ENCODE measurements around the gene SCLY. TPM values are rescaled to one million over a fixed set of nuclear protein-coding genes. Genes with fewer than 3 reads are reported as not detected.
"Not testable (repeated sequence)": the region's sequence is repeated elsewhere in the genome, so short reads cannot be mapped to it uniquely, and the experiment has no call there.

The SCLY gene
- total RNA-seq, 1 donor from 2014 or later: 109 TPM

DNA sequence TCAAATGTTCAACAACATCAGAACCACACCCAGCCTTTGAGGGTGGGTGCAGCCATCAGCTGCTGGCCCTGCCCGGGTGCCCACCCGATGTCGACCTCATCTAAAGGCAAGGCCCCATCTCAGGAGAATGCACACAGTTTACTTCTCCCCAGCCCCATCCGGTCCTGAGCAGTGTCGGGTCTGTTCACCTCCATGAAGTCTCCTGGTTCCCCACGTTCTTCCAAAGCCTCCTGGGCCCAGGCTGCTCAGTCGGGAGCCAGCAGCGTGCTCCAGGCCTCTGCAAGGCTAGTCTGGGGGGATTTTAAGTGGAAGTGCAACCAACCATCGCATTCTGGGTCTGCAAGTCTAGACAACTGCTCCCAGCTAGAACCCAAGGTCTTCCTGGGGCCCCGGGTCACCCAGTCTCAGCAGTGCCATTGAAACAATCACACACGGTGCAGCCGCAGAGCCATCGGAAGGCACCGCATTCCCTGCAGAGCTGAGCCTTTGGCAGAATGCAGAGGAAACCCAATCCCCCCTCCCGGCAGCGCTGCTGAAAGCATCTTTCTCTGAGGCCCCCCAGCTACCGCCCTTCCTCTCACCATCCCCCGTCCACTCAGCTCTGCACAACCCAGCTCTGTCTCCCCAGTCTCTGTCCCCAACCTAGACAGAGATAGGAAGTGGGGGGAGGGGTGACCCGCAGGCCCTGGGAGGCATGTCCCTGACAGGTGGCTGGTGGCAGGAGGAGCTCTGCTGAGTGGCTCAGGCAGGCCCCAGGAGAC lies 47.8 kb downstream of the SCLY start:
- intact Hi-C loops (cut with micrococcal nuclease): no loop called here
- Mint-ChIP-seq H3K4me1 (peaks cover 11% of the 10 kb centered on the region), H3K9me3 (no peaks in the 10 kb centered on the region), H3K36me3 (ENCODE audit: low read depth) (no peaks in the 10 kb centered on the region), H3K4me3 (no peak overlapping the region), H3K27me3 (no peaks in the 10 kb centered on the region), H3K27ac (no peak overlapping the region)
- DNase-seq: peak; percentile 77

DNA sequence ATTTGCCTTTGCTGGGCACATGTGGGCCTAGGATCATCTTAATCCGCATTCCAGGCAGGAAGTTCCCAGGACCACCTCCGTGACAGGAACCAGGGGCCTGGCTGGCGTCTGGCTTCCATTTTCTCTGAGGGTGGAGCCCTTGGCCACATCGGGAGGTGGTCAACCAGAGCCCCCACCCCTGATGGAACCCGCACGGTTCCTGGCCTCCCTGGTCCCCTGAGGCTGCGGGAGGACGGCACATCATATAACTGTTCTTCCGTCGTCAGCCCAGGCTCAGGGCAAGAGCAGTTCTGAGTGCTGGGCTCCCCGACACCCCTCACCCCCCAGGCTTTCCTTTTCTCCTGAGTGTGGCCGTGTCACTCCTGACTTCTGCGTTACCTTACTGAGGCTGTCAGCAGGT lies 52.8 kb downstream of the SCLY start:
- no peak overlapping the region for H3K4me3 Mint-ChIP-seq
- no peak for DNase-seq
- intact Hi-C loops (cut with micrococcal nuclease): no loop called here

DNA sequence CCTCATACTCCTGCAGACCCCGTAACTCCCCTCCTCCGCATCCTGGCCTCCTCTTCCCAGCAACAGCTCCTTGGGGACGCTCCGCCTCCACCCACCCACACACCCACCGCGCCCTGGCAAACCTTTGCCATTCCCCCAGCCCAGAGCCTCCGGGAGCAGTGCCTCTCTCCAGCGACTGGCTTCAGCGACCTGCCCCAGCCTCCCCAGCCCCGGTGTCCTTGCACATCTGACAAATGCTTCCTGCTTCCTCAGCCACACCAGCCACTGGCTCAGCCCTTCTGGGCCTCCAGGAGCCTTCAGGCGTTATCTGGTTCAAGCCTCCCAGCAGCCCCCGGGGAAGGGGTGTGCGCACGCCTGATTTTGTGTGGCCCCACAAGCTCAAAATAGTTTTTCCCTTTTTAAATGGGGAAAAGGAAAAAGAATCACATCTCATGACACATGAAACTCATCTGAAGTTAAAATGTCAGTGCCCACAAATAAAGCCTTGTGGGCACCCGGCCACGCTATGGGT lies 53.6 kb downstream of the SCLY start:
- no peak for DNase-seq
- intact Hi-C loops (cut with micrococcal nuclease): no loop called here
- Mint-ChIP-seq H3K36me3 (ENCODE audit: low read depth) (no peaks in the 10 kb centered on the region), H3K9me3 (no peaks in the 10 kb centered on the region), H3K27ac (no peak overlapping the region), H3K4me3 (no peak overlapping the region), H3K27me3 (peaks cover 13% of the 10 kb centered on the region), H3K4me1 (no peaks in the 10 kb centered on the region)

More for the DNA sequence above, 52.8 kb downstream of the SCLY start:
- peaks cover 7% of the 10 kb centered on the region for H3K27me3 Mint-ChIP-seq
- no peaks in the 10 kb centered on the region for H3K36me3 Mint-ChIP-seq (ENCODE audit: low read depth)
- peaks cover 5% of the 10 kb centered on the region for H3K4me1 Mint-ChIP-seq
- H3K27ac Mint-ChIP-seq: no peak overlapping the region
- no peaks in the 10 kb centered on the region for H3K9me3 Mint-ChIP-seq

DNA sequence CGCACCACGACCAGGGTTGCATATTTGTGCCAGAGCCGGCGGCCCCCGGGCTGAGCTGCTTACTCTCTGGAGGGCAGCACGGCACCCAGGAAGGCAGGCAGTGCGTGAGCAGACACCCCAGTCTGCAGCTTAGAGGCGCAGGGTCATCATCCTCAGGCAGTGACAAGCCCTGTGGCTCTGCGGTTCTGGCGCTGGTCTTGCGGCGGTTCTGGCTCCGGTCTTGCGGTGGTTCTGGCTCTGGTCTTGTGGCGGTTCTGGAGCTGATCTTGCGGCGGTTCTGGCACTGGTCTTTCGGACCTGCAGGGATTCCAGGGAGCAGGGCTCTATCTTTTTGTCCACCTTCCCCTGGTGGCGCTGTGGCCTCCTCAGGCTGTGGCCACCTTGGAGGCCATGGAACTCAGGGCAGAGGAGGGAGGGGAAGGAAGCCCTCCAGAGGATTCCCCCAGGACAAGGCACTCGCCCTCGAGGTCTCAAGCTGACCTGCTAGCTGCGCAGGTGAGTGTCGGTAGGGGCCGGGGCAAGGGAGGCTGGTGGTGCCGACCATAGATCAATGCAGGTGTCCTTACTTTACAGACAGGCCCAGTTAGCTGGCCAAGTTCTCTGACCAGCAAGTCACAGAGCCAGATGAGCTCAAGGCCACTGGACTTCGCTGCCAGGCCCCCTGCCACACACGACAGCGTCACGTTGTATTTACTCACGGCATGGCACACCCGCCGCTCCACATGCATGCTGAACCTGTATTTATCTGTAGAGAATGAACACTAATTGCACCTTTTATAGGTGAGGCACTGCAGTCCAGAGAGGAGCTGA lies 54.3 kb downstream of the SCLY start:
- Mint-ChIP-seq H3K36me3 (ENCODE audit: low read depth) (no peaks in the 10 kb centered on the region), H3K9me3 (no peaks in the 10 kb centered on the region), H3K27ac (no peak overlapping the region), H3K4me3 (no peak overlapping the region), H3K27me3 (peaks cover 13% of the 10 kb centered on the region), H3K4me1 (no peaks in the 10 kb centered on the region)
- no peak for DNase-seq
- intact Hi-C loops (cut with micrococcal nuclease): no loop called here

DNA sequence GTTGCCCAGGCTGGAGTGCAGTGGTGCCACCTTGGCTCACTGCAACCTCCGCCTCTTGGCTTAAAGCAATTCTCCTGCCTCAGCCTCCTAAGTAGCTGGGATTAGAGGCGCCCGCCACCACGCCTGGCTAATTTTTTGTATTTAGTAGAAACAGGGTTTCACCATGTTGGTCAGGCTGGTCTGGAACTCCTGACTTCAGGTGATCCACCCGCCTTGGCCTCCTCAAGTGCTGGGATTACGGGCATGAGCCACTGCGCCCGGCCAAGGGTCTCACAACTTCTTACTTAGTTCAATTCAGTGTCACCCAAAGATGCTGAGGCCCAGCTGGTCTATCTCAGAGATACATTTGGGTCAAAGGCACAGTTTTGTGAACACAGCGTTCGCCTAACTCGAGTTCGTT lies 54.9 kb downstream of the SCLY start:
- DNase-seq; H3K9me3 Mint-ChIP-seq; H3K36me3 Mint-ChIP-seq (ENCODE audit: low read depth); H3K27ac Mint-ChIP-seq; intact Hi-C loops (cut with micrococcal nuclease); H3K4me3 Mint-ChIP-seq; H3K4me1 Mint-ChIP-seq: not testable (repeated sequence)
- peaks cover 13% of the 10 kb centered on the region for H3K27me3 Mint-ChIP-seq

DNA sequence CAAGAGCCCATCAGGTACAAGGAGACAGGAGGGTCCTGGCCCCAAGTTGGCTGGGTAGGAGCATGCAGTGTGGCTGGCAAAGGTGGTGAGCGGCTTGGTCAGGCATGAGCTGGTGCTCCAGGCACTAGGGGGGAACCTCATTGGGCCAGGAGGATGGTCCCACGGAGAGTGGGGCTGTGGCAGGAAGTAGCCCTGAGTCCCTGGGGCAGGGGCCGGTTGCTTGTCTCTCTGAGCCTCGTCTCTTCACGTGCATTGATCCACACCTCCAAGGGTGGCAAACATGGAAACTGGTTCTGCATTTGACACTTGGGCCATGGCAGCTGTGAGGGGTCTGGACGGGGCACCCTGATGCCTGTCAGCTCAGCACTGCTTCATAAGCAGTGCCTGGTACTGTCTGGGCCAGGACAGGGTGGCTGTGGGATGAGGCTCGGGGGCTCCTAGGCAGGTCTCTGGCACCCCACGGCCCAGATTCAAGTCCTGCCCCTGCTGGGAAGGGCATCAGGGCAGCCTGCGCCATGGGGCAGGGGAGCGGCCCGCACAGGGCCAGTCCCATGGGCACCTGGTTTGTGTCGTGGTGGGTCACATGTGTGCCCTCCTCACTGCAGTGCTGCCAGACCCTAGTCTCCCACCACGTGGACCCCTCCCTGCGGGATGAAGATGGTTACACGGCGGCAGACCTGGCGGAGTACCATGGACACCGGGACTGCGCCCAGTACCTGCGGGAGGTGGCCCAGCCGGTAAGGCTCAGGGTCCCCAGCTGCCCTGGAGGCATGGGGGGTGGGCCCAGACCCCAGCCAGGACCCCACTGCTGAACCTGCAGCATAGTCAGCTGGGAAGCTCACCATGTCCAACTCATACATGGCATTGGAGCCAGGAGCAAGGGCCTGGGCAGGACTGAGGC lies 55.7 kb downstream of the SCLY start:
- peaks cover 13% of the 10 kb centered on the region for H3K27me3 Mint-ChIP-seq
- intact Hi-C loops (cut with micrococcal nuclease): no loop called here
- H3K27ac Mint-ChIP-seq: no peak overlapping the region
- no peaks in the 10 kb centered on the region for H3K4me1 Mint-ChIP-seq
- H3K4me3 Mint-ChIP-seq: no peak overlapping the region
- H3K9me3 Mint-ChIP-seq: no peaks in the 10 kb centered on the region
- no peaks in the 10 kb centered on the region for H3K36me3 Mint-ChIP-seq (ENCODE audit: low read depth)
- DNase-seq: no peak

DNA sequence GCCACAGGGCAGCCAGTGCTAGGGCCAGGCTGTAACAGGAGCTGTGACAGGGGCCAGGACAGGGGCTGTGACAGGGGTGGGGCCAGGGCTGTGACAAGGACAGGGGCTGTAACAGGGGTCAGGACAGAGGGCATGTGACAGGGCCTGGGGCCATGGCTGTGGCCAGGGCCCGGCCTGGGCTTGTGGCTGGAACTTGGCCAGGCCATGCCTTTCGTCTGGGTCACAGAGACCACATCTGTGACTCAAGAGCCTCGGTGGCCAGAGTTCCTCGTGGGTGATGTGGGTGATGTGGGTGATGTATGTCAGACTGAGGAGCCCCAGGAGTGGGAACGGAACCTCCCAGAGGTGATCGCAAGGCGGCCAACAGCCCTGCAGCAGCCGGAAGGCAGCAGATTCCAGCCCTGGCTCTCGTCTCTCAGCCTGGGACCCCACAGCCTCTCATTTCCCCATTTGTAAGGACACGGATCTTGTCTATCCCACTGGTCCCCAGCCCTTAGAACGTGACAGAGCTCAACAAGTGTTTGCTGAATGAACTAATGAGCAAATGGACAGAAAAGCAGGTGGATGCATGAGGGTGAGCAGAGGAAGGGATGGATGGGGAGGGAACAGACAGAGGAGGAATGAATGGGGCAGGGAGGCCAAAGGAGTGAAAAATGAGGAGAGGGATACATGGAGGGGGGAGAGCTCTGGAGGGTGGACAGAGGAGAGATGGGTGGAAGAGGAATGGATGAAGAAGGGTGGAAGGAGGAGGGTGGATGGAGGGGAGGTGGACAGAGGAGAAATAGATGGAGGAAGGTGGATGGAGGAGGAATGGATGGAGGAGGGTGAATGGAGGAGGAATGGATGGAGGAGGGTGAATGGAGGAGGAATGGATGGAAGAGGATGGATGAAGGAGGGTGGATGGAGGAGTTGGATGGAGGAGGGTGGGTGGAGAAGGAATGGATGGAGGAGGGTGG lies 56.7 kb downstream of the SCLY start:
- Mint-ChIP-seq H3K4me1 (no peaks in the 10 kb centered on the region), H3K27me3 (peaks cover 13% of the 10 kb centered on the region), H3K36me3 (ENCODE audit: low read depth) (no peaks in the 10 kb centered on the region), H3K9me3 (no peaks in the 10 kb centered on the region), H3K4me3 (no peak overlapping the region), H3K27ac (no peak overlapping the region)
- intact Hi-C loops (cut with micrococcal nuclease): no loop called here
- no peak for DNase-seq

DNA sequence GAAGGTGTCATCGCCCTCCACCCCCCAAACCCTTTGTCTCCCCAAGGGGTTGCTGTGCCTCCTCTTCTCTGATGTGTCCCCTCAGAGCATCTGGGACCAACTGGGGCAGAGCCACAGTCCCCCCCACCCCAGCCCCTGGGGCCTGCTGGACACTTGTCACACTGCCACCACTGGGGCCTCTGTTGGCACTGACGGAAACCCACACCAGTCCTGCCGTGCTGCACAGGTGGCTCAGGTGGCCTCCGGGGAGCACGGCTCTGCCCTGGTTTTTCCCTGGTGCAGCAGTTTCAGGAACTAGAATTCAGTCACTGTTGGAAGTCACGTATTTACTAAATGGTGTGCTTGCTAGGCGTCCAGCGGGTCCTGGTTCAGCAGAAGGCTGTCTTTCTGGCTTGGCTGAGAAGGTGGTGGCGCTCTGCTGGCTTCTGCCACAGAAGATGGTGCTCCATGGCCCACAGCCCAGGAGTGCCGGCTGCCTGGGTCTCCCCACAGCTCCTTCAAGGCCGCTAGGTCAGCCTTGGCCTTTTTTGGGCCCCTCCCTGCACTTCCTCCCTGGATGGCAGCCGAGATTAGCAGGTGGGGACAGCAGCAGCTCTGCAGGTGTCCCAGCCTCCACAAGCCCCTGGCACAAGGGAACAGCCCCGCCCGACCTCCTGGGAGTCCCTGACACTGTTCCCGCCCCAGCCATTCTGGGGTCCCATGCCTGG lies 59.1 kb downstream of the SCLY start:
- Mint-ChIP-seq H3K27me3 (peaks cover 13% of the 10 kb centered on the region), H3K27ac (no peak overlapping the region), H3K4me3 (no peak overlapping the region), H3K36me3 (ENCODE audit: low read depth) (no peaks in the 10 kb centered on the region), H3K4me1 (no peaks in the 10 kb centered on the region), H3K9me3 (no peaks in the 10 kb centered on the region)
- DNase-seq: no peak
- intact Hi-C loops (cut with micrococcal nuclease): no loop called here

DNA sequence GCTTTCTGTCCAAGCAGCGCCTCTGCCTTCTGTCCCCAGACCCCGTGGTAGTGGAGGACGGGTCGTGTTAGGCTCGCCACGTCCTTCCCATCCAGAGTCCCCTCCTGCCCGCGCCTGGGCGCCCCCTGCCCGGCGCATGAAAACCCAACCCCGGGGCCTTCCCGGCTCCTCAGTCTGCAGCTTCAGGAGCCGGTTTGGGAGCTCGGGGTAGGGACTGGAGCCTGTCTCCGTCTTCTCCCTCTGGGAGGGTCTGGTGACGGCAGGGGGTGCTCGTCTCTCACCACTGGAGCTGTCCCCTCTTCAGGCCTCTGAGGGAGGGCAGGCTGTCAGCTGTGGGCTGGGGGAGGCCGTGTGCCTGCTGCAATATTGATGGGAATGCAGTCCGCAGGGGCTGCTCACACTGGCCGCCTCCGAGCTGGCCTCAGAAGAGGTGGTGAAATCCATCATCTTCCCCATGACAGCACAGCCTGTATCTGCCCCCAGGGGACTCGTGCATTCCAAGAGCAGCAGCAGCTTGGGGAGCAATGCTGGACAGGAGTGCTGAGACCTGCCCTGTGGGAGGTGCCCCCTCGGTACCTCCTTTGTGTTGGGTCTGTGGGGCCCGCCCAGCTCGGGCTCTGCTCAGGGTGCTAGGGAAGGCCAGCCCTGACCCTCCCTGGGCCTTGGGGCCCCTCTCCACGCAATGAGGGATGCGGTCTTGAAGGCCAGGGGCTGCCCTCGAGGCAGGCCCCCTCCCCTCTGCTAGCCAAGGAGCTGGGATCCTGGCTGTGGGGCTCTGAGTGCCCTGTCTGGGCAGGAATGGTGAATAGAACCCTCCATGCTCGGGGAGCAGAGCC lies 59.9 kb downstream of the SCLY start:
- Mint-ChIP-seq H3K36me3 (ENCODE audit: low read depth) (no peaks in the 10 kb centered on the region), H3K4me1 (no peaks in the 10 kb centered on the region), H3K9me3 (no peaks in the 10 kb centered on the region), H3K27me3 (peaks cover 13% of the 10 kb centered on the region), H3K4me3 (no peak overlapping the region), H3K27ac (no peak overlapping the region)
- no peak for DNase-seq
- intact Hi-C loops (cut with micrococcal nuclease): no loop called here

DNA sequence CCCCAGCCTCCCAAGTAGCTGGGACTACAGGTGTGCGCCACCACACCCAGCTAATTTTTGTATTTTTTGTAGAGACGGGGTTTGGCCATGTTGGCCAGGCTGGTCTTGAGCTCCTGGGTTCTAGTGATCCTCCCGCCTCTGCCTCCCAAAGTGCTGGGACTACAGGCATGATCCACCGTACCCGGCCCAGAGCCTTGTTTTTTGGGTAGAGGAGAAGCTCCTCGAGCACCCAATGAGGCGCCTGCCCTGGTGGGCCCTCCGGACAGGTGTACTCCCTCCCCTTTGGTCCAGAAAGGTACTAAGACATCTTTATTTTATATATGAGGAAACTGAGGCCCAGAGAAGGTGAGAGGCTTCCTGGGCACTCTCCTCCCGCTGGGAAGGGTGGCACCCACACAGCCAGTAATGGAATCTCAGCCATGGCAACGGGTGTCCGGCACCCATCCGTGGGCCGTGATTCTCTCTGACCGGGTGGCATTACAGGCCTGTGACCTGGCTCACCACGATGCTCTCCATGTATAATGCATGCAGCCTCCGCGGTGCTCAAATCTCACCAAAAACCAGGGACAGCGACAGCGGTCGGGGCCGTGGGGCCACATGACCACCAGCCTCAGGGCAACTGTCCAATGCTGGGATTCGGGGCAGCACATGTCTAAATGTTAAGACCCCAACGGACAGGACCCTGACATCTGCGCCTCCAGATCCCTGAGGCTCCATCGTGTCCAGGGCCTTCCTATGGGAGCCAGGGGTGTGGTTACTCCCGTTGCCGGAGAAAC lies 60.9 kb downstream of the SCLY start:
- Mint-ChIP-seq H3K4me3 (no peak overlapping the region), H3K36me3 (ENCODE audit: low read depth) (no peaks in the 10 kb centered on the region)
- intact Hi-C loops (cut with micrococcal nuclease): no loop called here

More for the DNA sequence above, 60.9 kb downstream of the SCLY start:
- H3K9me3 Mint-ChIP-seq: no peaks in the 10 kb centered on the region
- no peak for DNase-seq
- H3K27ac Mint-ChIP-seq: no peak overlapping the region
- peaks cover 13% of the 10 kb centered on the region for H3K27me3 Mint-ChIP-seq
- H3K4me1 Mint-ChIP-seq: no peaks in the 10 kb centered on the region

Data from activated CD4-positive, alpha-beta T cell treated with anti-CD3 and anti-CD28 coated beads, Interleukin-2, amount 10 ng/mL, durations not matched to agents 24 days and 14 days (primary cell).